HepG2 (cell line): ENCODE results near the gene MASTL. TPM values are rescaled to one million over a fixed set of nuclear protein-coding genes. Genes with fewer than 3 reads are reported as not detected.
A peak's percentile ranks its signal among the peaks of the same experiment; 100 is the strongest.

Experiments used
- ATAC-seq: fragments of 200-7000 bp; cut with Tn5 transposase; 3 replicates; pipeline ENCODE4 v1.9.1; 2020; ENCODE audit warnings: mild to moderate bottlenecking, moderate library complexity
- BruUV-seq: library from RNA; stranded (reverse); fragments of 400-500 nt; replicated peaks from 2 replicates; lab custom pipeline; 2021; lab: Mats Ljungman, UMichigan
- CTCF ChIA-PET: fragments of 300-600 bp; formaldehyde crosslinking; extraction: SDS; loops from one replicate; lab custom pipeline; 2021; ENCODE audit warnings: low total read pairs, inconsistent platforms, low intra/inter-chr PET ratio; lab: Yijun Ruan, JAX
- POLR2A ChIA-PET: fragments of 350-600 bp; sonication (Branson Sonifier 250); formaldehyde crosslinking; loops from one replicate; lab custom pipeline; 2020; ENCODE audit warnings: antibody characterized with exemption, inconsistent platforms; lab: Yijun Ruan, JAX
- DNase-seq: peaks from one replicate; pipeline ENCODE4 v3.0.0-alpha.2; 2015; ENCODE audit warnings: low spot score
- FAIRE-seq: peaks from 3 replicates; lab custom pipeline; 2011; peaks lifted over from hg19 to GRCh38; lab: Jason Lieb, UNC
- H2AFZ ChIP-seq: one replicate; pipeline ENCODE4 v1.6.1; 2011; ENCODE audit warnings: low read length, inconsistent platforms
- H3K27ac ChIP-seq: fragments of 300-600 bp; 3 replicates; pipeline ENCODE4 v1.8.0; 2011; ENCODE audit warnings: mixed run types, mild to moderate bottlenecking, mixed read lengths, low read length, inconsistent platforms; ENCODE audit not compliant: insufficient read depth; ENCODE audit errors: extremely low read length
- H3K27me3 ChIP-seq, 2 experiments: fragments of 200-600 bp in 1 of 2; 2 replicates in 1 of 2; 3 replicates in 1 of 2; pipeline versions ENCODE4 v1.6.0 to v1.8.0; 2011; ENCODE audit warnings: low read length in 2 of 2, mild to moderate bottlenecking in 2 of 2, moderate library complexity in 2 of 2, inconsistent platforms in 1 of 2; ENCODE audit not compliant: insufficient read depth in 2 of 2, control insufficient read depth in 1 of 2
- H3K36me3 ChIP-seq, 2 experiments: fragments of 200-600 bp in 1 of 2; replicated peaks in 1 of 2; 2 replicates in 1 of 2; 3 replicates in 1 of 2; pipeline versions ENCODE4 v1.5.1 to v1.8.0; 2011; ENCODE audit warnings: low read length in 2 of 2, inconsistent platforms in 1 of 2; ENCODE audit not compliant: insufficient read depth in 2 of 2, control insufficient read depth in 1 of 2
- H3K4me1 ChIP-seq: 2 replicates; pipeline ENCODE4 v1.5.1; 2012; ENCODE audit warnings: low read length, inconsistent platforms; ENCODE audit not compliant: insufficient read depth
- H3K4me2 ChIP-seq: 2 replicates; pipeline ENCODE4 v1.6.0; 2011; ENCODE audit warnings: low read depth, low read length, inconsistent platforms
- H3K4me3 ChIP-seq, 3 experiments: fragments of 200-600 bp in 1 of 3; sonication (generic), shearing (Covaris generic) in 1 of 3; replicated peaks in 1 of 3; 2 replicates each; pipeline ENCODE4 v1.5.1; 2011 to 2016; ENCODE audit warnings: low read length in 3 of 3, inconsistent platforms in 2 of 3, low read depth in 2 of 3, mild to moderate bottlenecking in 2 of 3, control low read depth in 1 of 3, mixed read lengths in 1 of 3; ENCODE audit not compliant: insufficient read depth in 1 of 3
- H3K79me2 ChIP-seq: one replicate; pipeline ENCODE4 v1.6.1; 2011; ENCODE audit warnings: low read length, inconsistent platforms; ENCODE audit not compliant: insufficient read depth
- H3K9ac ChIP-seq: 2 replicates; pipeline ENCODE4 v1.6.0; 2011; ENCODE audit warnings: mild to moderate bottlenecking, low read depth, low read length, inconsistent platforms; ENCODE audit not compliant: insufficient read depth
- H3K9me3 ChIP-seq: 2 replicates; pipeline ENCODE4 v1.5.1; 2012; ENCODE audit warnings: mild to moderate bottlenecking, low read length
- H4K20me1 ChIP-seq: 2 replicates; pipeline ENCODE4 v1.6.0; 2011; ENCODE audit warnings: inconsistent platforms, mild to moderate bottlenecking, low read length, moderate library complexity; ENCODE audit not compliant: insufficient read depth
- CEBPB ChIP-seq: IDR thresholded peaks from 2 replicates; pipeline ENCODE4 v1.6.1; 2011; ENCODE audit warnings: low read depth, low read length, improper control_type of control experiment, borderline replicate concordance
- FOXA3 ChIP-seq: IDR thresholded peaks from 2 replicates; pipeline ENCODE4 v1.6.1; 2016; ENCODE audit warnings: missing genetic modification reagents, missing compliant biosample characterization
- KAT7 ChIP-seq: IDR thresholded peaks from 2 replicates; pipeline ENCODE4 v1.6.1; 2018; ENCODE audit warnings: borderline replicate concordance, missing compliant biosample characterization
- MAFF ChIP-seq: IDR thresholded peaks from 2 replicates; pipeline ENCODE4 v1.6.1; 2011; ENCODE audit warnings: low read depth, low read length, improper control_type of control experiment
- TCF7L2 ChIP-seq: IDR thresholded peaks from 2 replicates; pipeline ENCODE4 v1.6.1; 2011; ENCODE audit warnings: mild to moderate bottlenecking, low read depth, low read length, moderate library complexity
- YY1 ChIP-seq: IDR thresholded peaks from 2 replicates; pipeline ENCODE4 v1.6.1; 2011; ENCODE audit warnings: low read length, low read depth, moderate library complexity, mild to moderate bottlenecking; ENCODE audit not compliant: insufficient read depth, insufficient replicate concordance
- ZFP90 ChIP-seq: sonication (generic); formaldehyde crosslinking; IDR thresholded peaks from 2 replicates; pipeline ENCODE4 v1.8.0; 2022; ENCODE audit warnings: missing genetic modification reagents, mild to moderate bottlenecking, inconsistent platforms, borderline replicate concordance
- ZNF253 ChIP-seq: sonication (generic); formaldehyde crosslinking; IDR thresholded peaks from 2 replicates; pipeline ENCODE4 v1.8.0; 2022; ENCODE audit warnings: mild to moderate bottlenecking, missing genetic modification reagents, borderline replicate concordance
- ZNF281 ChIP-seq: sonication (generic); formaldehyde crosslinking; IDR thresholded peaks from 2 replicates; pipeline ENCODE4 v1.4.0; 2020; ENCODE audit warnings: missing genetic modification reagents, borderline replicate concordance
- ZNF510 ChIP-seq: sonication (generic); formaldehyde crosslinking; IDR thresholded peaks from 2 replicates; pipeline ENCODE4 v1.4.0; 2020; ENCODE audit warnings: low read depth, mild to moderate bottlenecking, missing genetic modification reagents
- WGBS: methylation state at CpG from one replicate; pipeline ENCODE4 v1.1.6; 2017; ENCODE audit warnings: low lambda C conversion rate; 5-methylcytosine and 5-hydroxymethylcytosine counted together
- in situ Hi-C: cut with HindIII; loops from 2 replicates; pipeline ENCODE4 v1.10.0; 2017; ENCODE audit warnings: low pct_unique_long_range_greater_than_20kb; ENCODE audit not compliant: extremely low pct_ligation_motif_present
- intact Hi-C: fragments of 100-400 bp; cut with micrococcal nuclease; formaldehyde crosslinking; loops from one replicate; pipeline ENCODE4 v1.10.0; 2022; ENCODE audit not compliant: unreplicated experiment
- polyA plus RNA-seq, 8 experiments: library from polyadenylated mRNA; depleted of rRNA in 3 of 8; stranded (reverse) in 7 of 8; unstranded in 1 of 8; fragments of >200 nt; fragmentation: Illumina TruSeq in 4 of 8; extraction: Trizol in 4 of 8; gene quantifications; 2 replicates each; pipeline versions ENCODE4 v1.2.1 to v1.2.3, GENCODE V29; 2011 to 2016; ENCODE audit warnings: low read depth in 4 of 8, missing spikeins in 1 of 8, mixed read lengths in 1 of 8; ENCODE audit not compliant: insufficient read depth in 1 of 8
- total RNA-seq, 5 experiments: library from RNA; depleted of rRNA; stranded (reverse); fragments of >200 nt; fragmentation: Illumina TruSeq; extraction: Trizol; gene quantifications; 2 replicates each; pipeline ENCODE4 v1.2.3, GENCODE V29; 2016; ENCODE audit warnings: low read depth in 1 of 5
- TF ChIP-seq, protein P1 (sequence below): sonication (generic); formaldehyde crosslinking; IDR thresholded peaks from 2 replicates; pipeline ENCODE4 v1.9.0; 2021; ENCODE audit warnings: missing genetic modification reagents, mild to moderate bottlenecking, borderline replicate concordance
- TF ChIP-seq, protein P2 (sequence below): sonication (generic); formaldehyde crosslinking; IDR thresholded peaks from 2 replicates; pipeline ENCODE4 v1.9.0; 2022; ENCODE audit warnings: missing genetic modification reagents, mild to moderate bottlenecking, borderline replicate concordance

MASTL gene
- total and polyA plus RNA-seq, 2 of the 13 experiments (the other 11 are each of a cell fraction or from before 2014, with no cell fraction given) = 6.0 to 18.0 TPM

GRCh38 chr10:27152687-27153086, 2.5 kb upstream of the MASTL start:
- ChIA-PET CTCF (no interaction called here), POLR2A (no interaction called here)
- ATAC-seq (no peak), FAIRE-seq (no peak), DNase-seq (no peak)
- no peak overlapping the region for H2AFZ ChIP-seq
- H3K27ac ChIP-seq = no peak overlapping the region
- no peaks in the 10 kb centered on the region; a peak in 1 of 5 replicates for H3K27me3 ChIP-seq
- peak overlapping the region; percentile 94 to 99 (median 96); a peak in 5 of 6 replicates for H3K4me3 ChIP-seq
- H4K20me1 ChIP-seq = peaks cover 33% of the 10 kb centered on the region
- peak overlapping the region; percentile 98 for H3K4me2 ChIP-seq
- BruUV-seq = no TSS peak
- no peaks in the 10 kb centered on the region for H3K9me3 ChIP-seq
- TF ChIP-seq MAFF (no peak), ZFP90 (CRISPR knock-in tag) (no peak), TCF7L2 (no peak), ZNF510 (no peak), FOXA3 (CRISPR knock-in tag) (no peak)
- TF ChIP-seq, protein P1, sequence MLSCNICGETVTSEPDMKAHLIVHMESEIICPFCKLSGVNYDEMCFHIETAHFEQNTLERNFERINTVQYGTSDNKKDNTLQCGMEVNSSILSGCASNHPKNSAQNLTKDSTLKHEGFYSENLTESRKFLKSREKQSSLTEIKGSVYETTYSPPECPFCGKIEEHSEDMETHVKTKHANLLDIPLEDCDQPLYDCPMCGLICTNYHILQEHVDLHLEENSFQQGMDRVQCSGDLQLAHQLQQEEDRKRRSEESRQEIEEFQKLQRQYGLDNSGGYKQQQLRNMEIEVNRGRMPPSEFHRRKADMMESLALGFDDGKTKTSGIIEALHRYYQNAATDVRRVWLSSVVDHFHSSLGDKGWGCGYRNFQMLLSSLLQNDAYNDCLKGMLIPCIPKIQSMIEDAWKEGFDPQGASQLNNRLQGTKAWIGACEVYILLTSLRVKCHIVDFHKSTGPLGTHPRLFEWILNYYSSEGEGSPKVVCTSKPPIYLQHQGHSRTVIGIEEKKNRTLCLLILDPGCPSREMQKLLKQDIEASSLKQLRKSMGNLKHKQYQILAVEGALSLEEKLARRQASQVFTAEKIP = no peak
- intact Hi-C loops (loop anchor here (10.0 kb wide), 1 partner anchor 458 kb away; the partner anchor contains the start of gene PDSS1), in situ Hi-C loops (no loop called here)
- peaks cover 30% of the 10 kb centered on the region for H3K4me1 ChIP-seq
- H3K36me3 ChIP-seq = peaks cover 8 to 14% of the 10 kb centered on the region in 2 experiments; a peak in 4 of 5 replicates
- H3K9ac ChIP-seq = peak overlapping the region; percentile 99
- peaks cover 76% of the 10 kb centered on the region for H3K79me2 ChIP-seq

DNA sequence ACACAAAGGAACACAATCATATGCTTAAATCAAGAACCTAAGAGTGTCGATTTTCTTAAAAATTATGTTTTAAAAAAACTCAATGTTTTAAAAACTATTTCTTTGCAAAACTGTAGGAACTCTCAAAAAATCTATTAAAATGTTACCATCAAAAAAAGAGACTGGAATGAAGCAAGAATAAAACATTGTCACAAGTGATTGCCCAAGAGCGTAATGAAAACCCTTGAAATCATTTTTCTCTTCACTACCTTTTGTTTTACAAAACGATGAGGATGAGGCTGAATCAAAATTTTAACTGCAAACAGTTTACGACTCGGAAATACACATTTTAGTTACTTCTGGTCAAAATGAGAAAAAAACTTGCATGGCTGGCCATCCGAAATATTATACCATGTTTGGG, 1.8 kb upstream of the MASTL start:
- Histone ChIP-seq H3K4me2 (peak overlapping the region; percentile 98), H3K27ac (peak overlapping the region; percentile 98), H3K4me3 (peak overlapping the region; percentile 94 to 99 (median 96)), H3K9ac (peak overlapping the region; percentile 99), H3K79me2 (peaks cover 82% of the 10 kb centered on the region), H3K36me3 (peaks cover 6 to 10% of the 10 kb centered on the region in 2 experiments; a peak in 4 of 5 replicates), H2AFZ (no peak overlapping the region), H3K27me3 (no peaks in the 10 kb centered on the region; a peak in 1 of 5 replicates), H4K20me1 (peaks cover 33% of the 10 kb centered on the region), H3K9me3 (no peaks in the 10 kb centered on the region), H3K4me1 (peaks cover 36% of the 10 kb centered on the region)
- CTCF ChIA-PET = no interaction called here
- intact Hi-C loops = loop anchor here (10.0 kb wide), 1 partner anchor 459 kb away; the partner anchor contains the start of gene PDSS1
- DNase-seq (no peak), ATAC-seq (no peak), FAIRE-seq (no peak)
- no TSS peak for BruUV-seq
- in situ Hi-C loops = no loop called here
- WGBS = 2% methylated on average over 6 of the region's 6 CpGs
- POLR2A ChIA-PET = interaction anchor here (1.5 to 1.6 kb wide), 2 partner anchors 53 to 87 kb away, joined by 9 to 17 read pairs; partner anchors contain the start of genes ACBD5 and ANKRD26
- TF ChIP-seq CEBPB (peak; percentile 24; the same call in 1 of the 2 replicates), YY1 (no peak), KAT7 (no peak), ZNF253 (CRISPR knock-in tag) (no peak), ZNF281 (CRISPR knock-in tag) (no peak)
- TF ChIP-seq, protein P2, sequence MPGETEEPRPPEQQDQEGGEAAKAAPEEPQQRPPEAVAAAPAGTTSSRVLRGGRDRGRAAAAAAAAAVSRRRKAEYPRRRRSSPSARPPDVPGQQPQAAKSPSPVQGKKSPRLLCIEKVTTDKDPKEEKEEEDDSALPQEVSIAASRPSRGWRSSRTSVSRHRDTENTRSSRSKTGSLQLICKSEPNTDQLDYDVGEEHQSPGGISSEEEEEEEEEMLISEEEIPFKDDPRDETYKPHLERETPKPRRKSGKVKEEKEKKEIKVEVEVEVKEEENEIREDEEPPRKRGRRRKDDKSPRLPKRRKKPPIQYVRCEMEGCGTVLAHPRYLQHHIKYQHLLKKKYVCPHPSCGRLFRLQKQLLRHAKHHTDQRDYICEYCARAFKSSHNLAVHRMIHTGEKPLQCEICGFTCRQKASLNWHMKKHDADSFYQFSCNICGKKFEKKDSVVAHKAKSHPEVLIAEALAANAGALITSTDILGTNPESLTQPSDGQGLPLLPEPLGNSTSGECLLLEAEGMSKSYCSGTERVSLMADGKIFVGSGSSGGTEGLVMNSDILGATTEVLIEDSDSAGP (CRISPR knock-in tag) = no peak
